ENCODE data around the gene IL34. TPM values are rescaled to one million over a fixed set of nuclear protein-coding genes. Genes with fewer than 3 reads are reported as not detected.
A peak's percentile ranks its signal among the peaks of the same experiment; 100 is the strongest.
"Not testable (repeated sequence)": the region's sequence is repeated elsewhere in the genome, so short reads cannot be mapped to it uniquely, and the experiment has no call there.

Gene IL34
- total and polyA plus RNA-seq, 8 donors, result 0.45 to 5.9 (median 1.8) TPM; not detected in 2

- intact Hi-C loops (cut with DNase I; ENCODE audit: low total_unique reads), result no loop called here
- no peaks in the 10 kb centered on the region for H3K36me3 ChIP-seq
- no peak for DNase-seq
- peak overlapping the region in 2 of 5 donors; percentile 2 to 43 for H3K27ac ChIP-seq
- H3K4me1 ChIP-seq, result peaks cover 0 to 19% (median 5%) of the 10 kb centered on the region in 4 donors
- TF ChIP-seq CTCF (IDR thresholded peaks at IDR 0.05) (no peak), EP300 (IDR thresholded peaks at IDR 0.05) (no peak), POLR2AphosphoS5 (IDR thresholded peaks at IDR 0.05) (no peak)
- no peak overlapping the region for H3K4me3 ChIP-seq
- WGBS, 5 donors, result 50 to 75% (median 70%) methylated on average over 5 of the region's 5 CpGs
- H3K27me3 ChIP-seq, result no peaks in the 10 kb centered on the region
- peaks cover 0 to 11% (median 6%) of the 10 kb centered on the region in 4 donors for H3K9me3 ChIP-seq
Observed at GRCh38 chr16:70635336-70636016, 10.9 kb upstream of the IL34 start.

DNA sequence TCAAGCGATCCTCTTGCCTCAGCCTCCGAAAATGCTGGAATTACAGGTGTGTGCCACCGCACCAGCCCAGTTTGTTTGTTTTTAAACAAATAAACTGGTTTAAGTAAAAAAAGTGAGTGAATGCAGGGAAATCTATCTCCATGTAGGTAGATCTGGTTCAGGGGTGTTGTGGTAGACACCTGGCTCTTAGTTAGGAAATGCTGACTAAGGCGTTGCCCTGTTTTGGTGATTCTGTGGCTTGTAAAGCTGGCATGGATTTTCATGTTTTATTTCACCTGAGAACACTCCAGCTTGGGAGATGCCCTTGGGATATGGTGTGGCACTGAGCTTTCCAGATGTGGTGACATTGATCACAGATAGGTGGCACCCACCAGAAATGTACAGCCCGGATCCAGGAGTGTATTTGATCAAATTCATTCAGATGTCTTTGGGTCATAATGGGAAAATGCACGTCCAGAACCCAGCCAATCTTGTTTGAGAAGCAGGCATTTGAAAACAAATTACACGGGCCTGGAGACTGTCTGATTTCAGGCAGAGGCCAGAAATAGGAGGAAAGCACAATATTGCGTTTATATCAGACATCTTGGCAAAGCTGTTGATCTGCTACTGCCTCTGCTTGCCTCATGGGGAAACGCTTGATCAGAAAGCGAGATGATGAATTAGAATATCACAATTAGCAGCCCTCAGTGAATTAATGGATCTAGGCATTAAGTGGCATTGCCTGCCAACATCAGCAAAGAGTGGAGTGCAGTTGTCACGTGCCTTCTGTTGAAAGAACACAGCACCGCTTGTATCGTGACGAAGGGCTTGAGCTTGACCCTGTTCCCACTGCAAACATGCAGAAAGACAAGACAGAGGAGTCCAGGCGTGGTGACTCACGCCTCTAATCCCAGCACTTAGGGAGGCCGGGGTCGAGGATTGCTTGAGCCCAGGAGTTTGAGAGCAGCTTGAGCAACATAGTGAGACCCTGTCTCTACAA lies 7.3 kb upstream of the IL34 start:
- H3K27me3 ChIP-seq, result no peaks in the 10 kb centered on the region
- H3K4me3 ChIP-seq, result no peak overlapping the region
- H3K27ac ChIP-seq, result peak overlapping the region in 2 of 5 donors; percentile 38 to 46
- peaks cover 0 to 19% (median 5%) of the 10 kb centered on the region in 4 donors for H3K4me1 ChIP-seq
- intact Hi-C loops (cut with DNase I; ENCODE audit: low total_unique reads), result no loop called here
- H3K9me3 ChIP-seq, result no peaks in the 10 kb centered on the region
- 50 to 61% (median 55%) methylated on average over 18 of the region's 18 CpGs for WGBS, 5 donors
- no peaks in the 10 kb centered on the region for H3K36me3 ChIP-seq
- peak in 1 of 2 donors; percentile 76 for DNase-seq
- TF ChIP-seq POLR2AphosphoS5 (IDR thresholded peaks at IDR 0.05) (peak; percentile 37 to 71 (median 40)), EP300 (IDR thresholded peaks at IDR 0.05) (no peak)

DNA sequence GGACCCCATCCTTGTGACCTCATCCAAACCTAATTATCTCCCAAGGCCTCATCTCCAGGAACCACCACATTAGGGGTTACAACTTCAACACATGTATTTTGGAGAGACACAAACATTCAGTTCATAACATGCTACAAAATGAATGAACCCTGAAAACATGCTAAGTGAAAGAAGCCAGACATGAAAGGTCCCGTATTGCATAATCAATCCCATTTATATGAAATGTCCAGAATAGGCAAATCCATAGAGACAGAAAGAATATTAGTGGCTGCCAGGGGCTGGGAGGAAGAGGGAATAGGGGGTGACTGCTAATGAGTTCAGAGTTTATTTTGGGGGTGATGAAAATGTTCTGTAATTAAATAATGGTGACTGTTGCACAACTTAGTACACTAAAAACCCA lies 3.7 kb upstream of the IL34 start:
- intact Hi-C loops (cut with DNase I; ENCODE audit: low total_unique reads), result no loop called here
- peaks cover 0 to 11% (median 5%) of the 10 kb centered on the region in 4 donors for H3K4me1 ChIP-seq
- H3K27me3 ChIP-seq, result no peaks in the 10 kb centered on the region
- no peaks in the 10 kb centered on the region for H3K36me3 ChIP-seq
- H3K27ac ChIP-seq, result no peak overlapping the region
- TF ChIP-seq CTCF (IDR thresholded peaks at IDR 0.05), result no peak
- TF ChIP-seq EP300 (IDR thresholded peaks at IDR 0.05), result no peak
- TF ChIP-seq POLR2AphosphoS5 (IDR thresholded peaks at IDR 0.05), result no peak
- TF ChIP-seq POLR2A (IDR thresholded peaks at IDR 0.05), result no peak
- H3K4me3 ChIP-seq, result no peak overlapping the region
- H3K9me3 ChIP-seq, result no peaks in the 10 kb centered on the region
- 74 to 100% (median 83%) methylated on average over 1 of the region's 1 CpG for WGBS, 5 donors
- DNase-seq, result no peak

GRCh38 chr16:70643264-70643663 lies 3.1 kb upstream of the IL34 start:
- intact Hi-C loops (cut with DNase I; ENCODE audit: low total_unique reads), result not testable (repeated sequence)
- H3K4me1 ChIP-seq, result peaks cover 0 to 11% (median 5%) of the 10 kb centered on the region in 4 donors
- WGBS, 5 donors, result 75 to 85% (median 82%) methylated on average over 7 of the region's 7 CpGs

GRCh38 chr16:70644763-70645597 lies 1.4 kb upstream of the IL34 start:
- Histone ChIP-seq H3K27me3 (no peaks in the 10 kb centered on the region), H3K4me1 (no peaks in the 10 kb centered on the region), H3K36me3 (no peaks in the 10 kb centered on the region), H3K9me3 (no peaks in the 10 kb centered on the region), H3K27ac (no peak overlapping the region), H3K4me3 (no peak overlapping the region)
- intact Hi-C loops (cut with DNase I; ENCODE audit: low total_unique reads), result no loop called here
- TF ChIP-seq POLR2A (IDR thresholded peaks at IDR 0.05) (no peak), EP300 (IDR thresholded peaks at IDR 0.05) (no peak), CTCF (IDR thresholded peaks at IDR 0.05) (no peak), POLR2AphosphoS5 (IDR thresholded peaks at IDR 0.05) (no peak)
- WGBS, 5 donors, result 70 to 83% (median 77%) methylated on average over 10 of the region's 10 CpGs
- no peak for DNase-seq

More at GRCh38 chr16:70643264-70643663, 3.1 kb upstream of the IL34 start:
- not testable (repeated sequence) for H3K9me3 ChIP-seq, H3K27me3 ChIP-seq, H3K27ac ChIP-seq, H3K36me3 ChIP-seq, H3K4me3 ChIP-seq, DNase-seq
